Measurements from ENCODE around the gene LMTK2.

The LMTK2 gene

GRCh38 chr7:98178762-98179490 is 72.3 kb downstream of the LMTK2 start:
- DNase-seq: no peak

DNA sequence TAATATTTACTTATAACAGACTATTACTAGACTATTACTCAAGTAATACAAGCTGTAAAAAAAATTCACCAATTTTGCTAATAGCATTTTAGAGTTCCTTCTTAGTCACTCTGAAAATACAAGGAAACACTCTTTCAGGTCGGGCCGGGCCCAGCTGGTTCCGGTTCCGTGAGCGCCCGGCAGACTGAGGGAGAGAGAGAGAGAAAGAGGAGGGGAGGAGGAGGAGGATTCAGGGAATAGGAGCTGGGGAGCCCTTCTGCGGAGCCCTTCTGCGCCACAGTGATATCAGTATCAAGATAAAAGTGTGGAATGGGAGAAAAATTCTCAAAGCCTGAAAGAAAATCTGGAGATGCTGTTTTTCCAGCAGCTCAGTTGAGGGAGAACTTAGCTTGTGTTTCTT is 74.1 kb downstream of the LMTK2 start:
- DNase-seq: no peak

DNA sequence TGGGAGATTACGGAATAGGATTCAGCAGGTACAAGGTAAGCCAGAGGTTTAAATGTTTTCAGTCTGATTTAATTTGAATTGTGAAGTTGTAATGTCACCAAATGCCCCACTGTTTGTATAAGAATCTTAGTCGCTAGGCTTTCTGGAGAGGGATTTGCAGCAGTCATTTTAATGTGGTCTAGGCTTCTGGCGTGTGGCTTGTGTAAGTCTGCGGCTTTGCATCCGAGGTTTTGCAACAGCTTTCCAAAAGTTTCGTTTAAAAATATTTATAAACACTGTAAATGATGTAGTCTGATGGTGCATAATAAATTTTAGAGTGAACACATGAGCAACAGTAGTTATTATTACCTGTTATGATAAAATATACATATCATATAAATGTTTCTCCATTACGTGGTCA is 78.4 kb downstream of the LMTK2 start:
- DNase-seq: no peak

- DNase-seq: no peak
Observed at GRCh38 chr7:98186452-98187137, 79.9 kb downstream of the LMTK2 start.

DNA sequence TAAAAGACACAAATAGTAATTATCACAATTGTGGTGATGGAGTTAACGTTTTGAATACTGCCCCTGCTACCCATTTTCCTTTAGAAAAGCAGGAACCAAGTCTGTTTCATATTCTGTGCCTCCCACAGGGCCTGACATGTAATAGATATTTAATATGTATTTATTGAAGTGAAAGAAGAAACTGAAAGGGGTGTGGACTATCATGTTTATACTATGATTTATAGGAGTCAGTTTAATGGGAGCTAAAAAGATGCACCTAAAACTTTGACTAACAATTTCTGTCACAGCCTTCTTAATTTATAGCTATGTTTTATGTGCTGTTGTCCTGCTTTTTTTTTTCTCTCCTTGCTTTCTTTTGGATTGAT is 80.5 kb downstream of the LMTK2 start:
- DNase-seq: no peak

- DNase-seq: no peak
Observed at GRCh38 chr7:98189559-98189958, 82.9 kb downstream of the LMTK2 start.

GRCh38 chr7:98191668-98192431 is 85.2 kb downstream of the LMTK2 start:
- DNase-seq: no peak

- no peak for DNase-seq
Observed at GRCh38 chr7:98192781-98193457, 86.3 kb downstream of the LMTK2 start.

GRCh38 chr7:98193474-98194180 is 87.0 kb downstream of the LMTK2 start:
- no peak for DNase-seq

DNA sequence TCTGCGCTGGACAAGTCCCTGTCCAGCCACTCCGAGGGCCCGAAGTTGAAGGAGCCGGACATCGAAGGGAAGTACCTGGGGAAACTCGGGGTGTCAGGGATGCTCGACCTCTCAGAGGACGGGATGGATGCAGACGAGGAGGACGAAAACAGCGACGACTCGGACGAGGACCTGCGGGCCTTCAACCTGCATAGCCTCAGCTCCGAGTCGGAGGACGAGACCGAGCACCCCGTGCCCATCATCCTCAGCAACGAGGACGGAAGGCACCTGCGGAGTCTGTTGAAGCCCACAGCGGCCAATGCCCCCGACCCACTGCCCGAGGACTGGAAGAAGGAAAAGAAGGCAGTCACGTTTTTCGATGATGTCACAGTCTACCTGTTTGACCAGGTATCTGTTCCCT is 87.5 kb downstream of the LMTK2 start:
- DNase-seq: no peak

DNA sequence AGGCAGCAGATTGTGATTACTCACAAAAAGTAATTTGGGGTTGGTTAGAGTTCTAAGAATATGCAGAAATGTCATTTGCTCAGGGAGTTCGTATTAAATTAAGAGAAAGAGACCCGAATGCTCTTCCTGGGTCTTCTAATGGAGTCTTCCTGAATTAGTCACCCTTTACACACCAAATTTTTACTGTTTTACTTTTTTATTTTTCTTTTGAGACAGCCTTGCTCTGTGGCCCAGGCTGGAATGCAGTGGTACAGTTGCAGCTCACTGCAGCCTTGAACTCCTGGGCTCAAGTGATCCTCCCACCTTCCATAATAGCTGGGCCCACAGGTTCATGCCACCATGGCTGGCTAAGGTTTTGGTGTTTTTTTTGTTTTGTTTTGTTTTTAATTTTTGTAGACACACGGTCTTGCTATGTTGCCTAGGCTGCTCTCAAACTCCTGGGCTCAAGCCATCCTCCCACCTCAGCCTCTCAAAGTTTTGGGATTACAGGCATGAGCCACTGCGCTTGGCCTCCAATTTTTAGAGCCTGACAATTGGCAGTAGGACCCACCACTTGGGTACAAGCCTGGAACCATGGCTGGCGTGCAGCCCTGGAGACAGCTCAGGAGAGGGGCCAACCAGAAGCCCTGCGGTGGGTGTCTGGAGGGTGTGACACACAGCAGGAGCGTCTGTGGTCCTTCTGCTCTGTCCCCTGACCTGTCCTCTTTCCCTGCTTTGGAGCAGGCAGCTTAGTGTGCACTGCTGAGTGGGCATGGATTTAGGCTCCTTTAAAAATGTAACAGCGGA is 88.2 kb downstream of the LMTK2 start:
- no peak for DNase-seq

GRCh38 chr7:98196706-98197605 is 90.3 kb downstream of the LMTK2 start:
- DNase-seq: no peak

DNA sequence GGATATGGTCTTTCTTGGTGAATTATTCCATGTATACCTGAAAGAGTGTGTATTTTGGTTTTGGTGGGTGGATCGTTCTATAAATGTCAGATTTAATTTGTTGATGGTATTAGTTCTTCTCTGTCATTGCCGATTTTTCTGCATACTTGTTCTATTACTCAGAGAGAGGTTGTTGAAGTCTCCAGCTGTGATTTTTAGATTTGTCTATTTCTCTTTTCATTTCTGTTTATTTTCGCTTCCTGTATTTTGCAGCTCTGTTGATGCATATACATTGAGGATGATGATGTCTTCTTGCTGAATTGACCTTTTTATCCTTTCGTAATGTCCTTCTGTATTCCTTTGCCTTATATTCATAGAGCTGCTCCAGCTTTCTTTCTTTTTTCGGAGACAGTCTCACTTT is 92.5 kb downstream of the LMTK2 start:
- DNase-seq: no peak

GRCh38 chr7:98200364-98200763 is 93.7 kb downstream of the LMTK2 start:
- no peak for DNase-seq

DNA sequence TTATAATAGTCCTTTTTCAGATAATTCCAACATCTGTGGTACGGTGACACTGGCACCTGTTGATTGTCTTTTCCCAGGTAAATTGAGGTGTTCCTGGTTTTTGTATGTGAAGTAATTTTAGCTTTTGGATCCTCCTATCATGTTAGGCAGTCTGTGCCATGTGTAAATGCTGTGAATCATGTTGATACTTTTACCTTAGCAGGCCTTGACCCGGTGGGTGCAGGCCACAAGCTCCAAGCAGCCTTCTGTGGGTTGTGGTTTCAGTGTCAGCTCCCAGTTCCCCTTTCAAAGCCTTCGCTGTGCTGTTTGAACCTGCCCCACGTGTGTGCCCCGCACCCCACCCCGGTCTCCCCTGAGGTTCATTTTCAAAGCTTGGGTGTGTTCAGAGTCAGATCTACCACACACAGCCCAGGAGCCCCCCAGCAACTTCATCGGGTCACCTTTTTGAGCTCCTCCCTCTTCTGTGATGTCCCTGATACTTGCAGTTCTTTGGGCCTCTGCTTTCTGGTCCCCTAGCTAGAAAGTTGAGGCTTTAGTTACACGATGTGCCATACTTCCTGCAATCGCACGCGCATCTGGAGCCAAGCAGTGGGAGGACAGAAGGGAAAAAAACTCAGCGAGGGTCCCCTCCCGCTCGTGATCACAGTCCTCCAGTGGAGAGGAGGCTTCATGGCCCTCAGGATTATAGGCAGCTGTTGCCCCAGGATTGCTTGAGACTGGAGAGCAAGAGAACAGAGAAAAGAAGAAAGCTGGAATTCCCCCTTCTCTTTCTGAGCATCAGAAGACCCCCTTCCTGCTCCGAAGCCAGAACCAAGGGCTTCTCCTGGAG is 95.9 kb downstream of the LMTK2 start:
- peak; percentile 53 for DNase-seq

DNA sequence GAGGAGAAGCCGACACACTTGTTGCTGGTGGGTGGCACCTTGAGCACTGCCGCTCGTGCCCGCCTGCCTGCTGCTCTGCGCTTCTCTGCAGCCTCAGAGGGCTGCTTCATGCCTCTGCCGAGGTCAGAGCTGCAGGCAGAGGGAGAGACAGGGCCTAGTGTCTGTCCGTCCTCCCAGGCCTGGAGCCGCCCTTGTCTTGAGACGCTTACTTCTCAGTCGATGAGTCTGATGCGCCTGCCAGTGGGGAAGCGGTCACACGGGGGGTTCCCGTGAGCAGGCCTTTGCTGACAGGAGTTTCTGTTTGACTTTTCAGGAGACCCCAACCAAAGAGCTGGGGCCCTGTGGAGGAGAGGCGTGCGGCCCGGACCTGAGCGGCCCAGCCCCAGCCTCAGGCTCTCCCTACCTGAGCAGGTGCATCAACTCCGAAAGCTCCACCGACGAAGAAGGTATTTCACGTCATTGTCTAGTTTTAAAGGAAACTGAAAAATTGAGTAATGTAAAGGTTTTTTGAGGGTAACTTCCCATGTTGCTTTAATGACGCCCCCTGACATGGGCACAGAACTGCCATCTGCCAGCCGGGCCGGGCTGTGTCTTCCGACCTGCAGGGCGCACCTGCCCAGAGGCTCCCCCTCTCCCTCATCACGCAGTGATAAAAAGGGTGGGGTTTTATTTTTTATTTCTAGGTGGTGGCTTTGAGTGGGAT is 96.8 kb downstream of the LMTK2 start:
- DNase-seq: no peak

DNA sequence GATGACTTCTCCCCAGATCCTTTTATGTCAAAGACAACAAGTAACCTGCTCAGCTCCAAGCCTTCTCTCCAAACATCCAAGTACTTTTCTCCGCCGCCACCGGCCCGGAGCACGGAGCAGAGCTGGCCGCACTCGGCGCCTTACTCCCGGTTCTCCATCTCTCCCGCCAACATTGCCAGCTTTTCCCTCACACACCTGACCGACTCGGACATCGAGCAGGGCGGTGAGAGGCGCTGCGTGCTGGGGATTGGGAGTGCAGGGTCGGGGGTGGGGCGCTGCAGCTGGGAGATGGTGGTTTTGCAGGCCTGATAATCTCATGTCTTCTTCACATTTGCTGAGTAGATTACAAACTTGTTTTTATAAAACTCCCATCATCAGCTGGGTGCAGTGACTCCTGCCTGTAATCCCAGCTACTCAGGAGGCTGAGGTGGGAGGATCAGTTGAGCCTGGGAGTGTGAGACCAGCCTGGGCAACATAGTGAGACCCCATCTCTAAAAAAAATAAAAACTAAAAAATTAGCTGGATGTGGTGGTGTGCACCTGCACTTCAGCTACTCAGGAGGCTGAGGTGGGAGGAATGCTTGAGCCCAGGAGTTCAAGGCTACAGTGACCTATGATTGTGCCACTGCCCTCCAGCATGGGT is 97.4 kb downstream of the LMTK2 start:
- no peak for DNase-seq

DNA sequence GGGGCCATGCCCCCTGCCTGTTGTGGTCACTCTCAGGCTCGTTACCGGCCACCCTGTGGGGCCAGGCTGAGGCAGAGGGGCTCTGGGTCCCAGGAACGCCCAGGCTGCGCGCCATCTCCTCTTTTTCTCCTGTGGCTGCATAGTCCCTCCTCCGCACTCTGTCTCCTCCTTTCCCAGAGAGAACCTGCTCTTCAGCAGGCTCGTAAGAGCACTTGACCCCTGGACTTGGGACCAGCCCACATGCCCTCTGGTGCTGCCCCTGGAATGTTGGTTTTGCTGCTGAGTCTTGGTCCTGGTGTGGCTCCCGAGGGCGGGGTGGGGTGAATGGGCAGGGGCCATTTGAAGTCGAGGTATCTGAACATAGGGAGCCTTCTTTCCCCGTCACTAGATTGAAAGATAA is 98.0 kb downstream of the LMTK2 start:
- no peak for DNase-seq
